Cardiac fibroblast (primary cell): ENCODE data around the gene C13orf42.

Source experiments
- DNase-seq, 2 donors: peaks; one replicate each; pipeline versions ENCODE4 v3.0.0 to v3.0.0-alpha.2; 2010; ENCODE audit warnings: low read depth in 2 of 2
- H3K4me3 ChIP-seq, 2 donors: replicated peaks in 1 of 2; 1 replicate in 1 of 2; 2 replicates in 1 of 2; pipeline ENCODE4 v1.5.1; 2011; ENCODE audit warnings: low read depth in 2 of 2, low read length in 2 of 2, mild to moderate bottlenecking in 2 of 2, moderate library complexity in 1 of 2
- TF ChIP-seq, protein P1 (sequence below): IDR thresholded peaks from one replicate; pipeline ENCODE4 v1.5.1; 2011; ENCODE audit warnings: low read depth, mild to moderate bottlenecking, low read length, inconsistent platforms

Gene C13orf42

DNA sequence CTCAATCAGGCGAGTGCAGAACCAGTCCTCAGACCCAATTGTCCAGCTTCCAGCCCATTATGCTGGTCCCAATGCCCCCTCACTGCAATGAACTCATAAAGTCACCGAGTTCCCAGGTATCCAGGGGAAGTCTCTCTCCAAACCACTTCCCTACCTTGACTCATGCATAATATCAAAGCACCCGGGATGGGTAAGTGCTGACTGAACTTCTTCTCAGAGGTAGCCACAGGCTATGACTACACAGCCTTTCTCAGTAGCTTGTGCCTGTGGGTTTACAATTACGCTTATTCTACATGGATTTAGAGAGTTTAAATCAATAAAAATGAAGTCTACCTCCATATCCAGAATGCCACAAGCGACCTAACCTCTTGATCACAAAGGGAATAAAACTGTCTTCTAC lies 1.7 kb upstream of the C13orf42 start:
- DNase-seq = no peak
- TF ChIP-seq, protein P1, sequence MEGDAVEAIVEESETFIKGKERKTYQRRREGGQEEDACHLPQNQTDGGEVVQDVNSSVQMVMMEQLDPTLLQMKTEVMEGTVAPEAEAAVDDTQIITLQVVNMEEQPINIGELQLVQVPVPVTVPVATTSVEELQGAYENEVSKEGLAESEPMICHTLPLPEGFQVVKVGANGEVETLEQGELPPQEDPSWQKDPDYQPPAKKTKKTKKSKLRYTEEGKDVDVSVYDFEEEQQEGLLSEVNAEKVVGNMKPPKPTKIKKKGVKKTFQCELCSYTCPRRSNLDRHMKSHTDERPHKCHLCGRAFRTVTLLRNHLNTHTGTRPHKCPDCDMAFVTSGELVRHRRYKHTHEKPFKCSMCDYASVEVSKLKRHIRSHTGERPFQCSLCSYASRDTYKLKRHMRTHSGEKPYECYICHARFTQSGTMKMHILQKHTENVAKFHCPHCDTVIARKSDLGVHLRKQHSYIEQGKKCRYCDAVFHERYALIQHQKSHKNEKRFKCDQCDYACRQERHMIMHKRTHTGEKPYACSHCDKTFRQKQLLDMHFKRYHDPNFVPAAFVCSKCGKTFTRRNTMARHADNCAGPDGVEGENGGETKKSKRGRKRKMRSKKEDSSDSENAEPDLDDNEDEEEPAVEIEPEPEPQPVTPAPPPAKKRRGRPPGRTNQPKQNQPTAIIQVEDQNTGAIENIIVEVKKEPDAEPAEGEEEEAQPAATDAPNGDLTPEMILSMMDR = no peak
- H3K4me3 ChIP-seq = no peak overlapping the region

DNA sequence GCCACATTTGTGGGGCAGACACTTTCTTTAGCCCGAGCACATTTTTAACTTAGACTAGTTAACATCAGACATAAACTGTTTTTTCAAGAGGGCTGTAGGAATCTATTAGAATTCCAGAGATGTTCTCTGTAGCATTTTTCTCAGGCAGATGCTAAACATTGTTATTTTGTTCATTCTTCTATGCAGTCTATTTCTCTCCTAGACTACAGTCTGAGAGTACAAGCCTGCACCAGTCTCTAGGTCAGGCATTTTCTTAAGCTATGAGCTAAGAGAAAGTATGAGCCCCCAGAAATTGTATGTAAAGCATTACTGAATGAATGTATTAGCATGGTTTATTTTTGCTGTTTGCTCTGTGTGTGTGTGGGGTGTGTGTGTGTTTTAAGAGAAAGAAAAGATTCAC lies 923 bp upstream of the C13orf42 start:
- TF ChIP-seq, protein P1 = no peak
- no peak overlapping the region for H3K4me3 ChIP-seq
- no peak for DNase-seq

DNA sequence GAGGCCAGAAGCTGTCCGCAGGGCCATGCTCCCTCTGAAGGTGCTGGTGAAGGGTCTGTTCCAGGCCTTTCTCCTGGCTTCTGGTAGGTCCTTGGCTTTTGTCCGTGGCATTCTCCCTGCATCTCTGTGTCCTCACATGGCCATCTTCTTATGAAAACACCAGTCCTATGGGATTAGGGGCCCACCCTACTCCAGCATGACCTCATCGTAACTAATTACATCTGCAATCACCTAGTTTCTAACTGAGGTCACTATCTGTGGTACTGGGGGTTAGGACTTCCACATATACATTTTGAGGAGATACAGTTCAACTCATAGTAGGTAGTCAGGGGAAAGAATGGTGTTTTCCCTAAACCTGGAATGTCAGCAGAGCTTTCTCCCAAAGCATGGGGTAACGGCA lies 3.1 kb downstream of the C13orf42 start:
- no peak for DNase-seq
- H3K4me3 ChIP-seq = no peak overlapping the region
- TF ChIP-seq, protein P1 = no peak

DNA sequence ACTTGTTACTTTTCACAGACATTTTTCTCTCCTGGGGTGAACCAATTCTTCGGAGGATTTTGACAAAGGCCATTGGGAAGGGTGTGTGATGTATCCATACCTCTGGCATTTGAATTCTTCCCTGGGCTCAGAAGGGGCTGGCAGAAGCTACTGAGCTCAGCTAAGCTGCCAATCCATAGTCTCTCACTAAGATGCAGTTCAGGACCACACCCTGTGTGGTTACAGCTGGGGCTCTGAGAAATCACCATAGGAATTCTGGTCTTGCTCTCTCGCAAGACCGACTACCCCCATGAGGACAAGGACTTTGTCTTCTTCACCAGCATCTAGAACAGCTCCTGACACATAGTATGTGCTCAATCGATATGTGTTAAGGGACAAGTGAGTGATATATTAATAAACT lies 6.0 kb downstream of the C13orf42 start:
- no peak overlapping the region for H3K4me3 ChIP-seq
- TF ChIP-seq, protein P1 = no peak
- no peak for DNase-seq

DNA sequence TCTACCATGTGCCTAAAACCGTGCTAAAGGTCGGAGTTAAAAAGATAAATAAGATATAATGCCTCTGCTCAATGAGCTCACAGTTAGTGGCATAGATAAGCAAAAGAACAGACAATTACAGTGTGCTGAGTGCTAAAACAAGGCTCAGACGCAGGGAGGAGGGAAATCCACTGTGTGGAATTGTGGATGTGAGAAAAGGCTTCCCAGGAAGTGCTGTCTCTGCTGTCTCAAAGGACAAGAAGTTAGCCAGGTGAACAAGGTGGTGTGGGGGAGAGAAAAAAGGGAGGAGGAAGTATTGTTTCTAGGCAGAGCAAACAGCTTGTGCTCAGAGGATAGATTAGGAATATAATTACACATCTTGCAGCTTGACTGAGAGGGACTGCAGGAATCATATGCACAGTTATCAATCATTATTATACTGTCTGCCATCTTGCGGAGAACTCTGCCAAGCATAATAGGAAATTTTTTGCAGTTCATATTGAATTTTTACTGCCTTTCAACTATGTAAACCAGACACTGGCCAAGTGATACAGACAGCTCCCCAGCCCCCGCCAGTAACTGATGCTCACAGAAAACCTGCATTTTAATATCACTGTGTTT lies 9.3 kb downstream of the C13orf42 start:
- no peak overlapping the region for H3K4me3 ChIP-seq
- DNase-seq = no peak
- TF ChIP-seq, protein P1 = no peak

DNA sequence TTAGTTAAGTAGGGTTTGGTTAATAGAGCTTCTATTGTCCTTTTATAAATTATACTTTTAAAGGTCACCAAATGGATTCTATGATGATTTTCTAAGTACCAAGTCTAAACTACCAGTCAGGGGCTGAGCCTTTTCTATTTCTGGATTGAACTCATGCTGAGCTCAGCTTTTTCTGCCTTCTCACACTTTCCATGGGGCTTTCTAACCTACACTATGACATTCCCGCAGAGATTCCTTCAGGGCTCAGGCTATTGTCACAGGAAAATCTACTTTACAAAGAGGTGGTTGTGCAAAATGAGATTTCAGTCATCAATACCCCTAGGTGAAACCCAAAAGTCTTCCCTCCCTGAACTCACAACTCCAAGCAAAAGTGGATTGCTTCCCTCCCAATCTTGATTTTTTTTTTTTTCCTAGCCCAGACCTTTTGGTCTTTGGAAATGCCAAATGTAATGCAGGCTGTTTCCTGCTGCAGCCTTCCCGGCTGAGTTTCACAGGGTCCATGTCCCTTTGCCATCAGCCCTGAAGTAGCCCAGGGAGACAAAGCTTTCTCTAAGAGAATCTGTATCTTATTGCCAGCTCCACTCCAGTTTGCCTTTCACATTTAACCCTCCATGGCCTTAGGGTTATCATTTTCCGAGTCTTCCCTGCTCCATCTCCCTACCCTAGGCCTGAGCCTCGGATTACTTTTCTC lies 13.6 kb downstream of the C13orf42 start:
- H3K4me3 ChIP-seq = no peak overlapping the region
- TF ChIP-seq, protein P1 = no peak
- no peak for DNase-seq
